HG02973 (cell line): Measurements from ENCODE around the gene FAM110C.
"Not testable (repeated sequence)": the region's sequence is repeated elsewhere in the genome, so short reads cannot be mapped to it uniquely, and the experiment has no call there.

Experiments used
- ATAC-seq: cut with Tn5 transposase; IDR thresholded peaks from one replicate; pipeline ENCODE4 v1.9.1; 2021; ENCODE audit warnings: moderate library complexity; ENCODE audit not compliant: unreplicated experiment

The FAM110C gene, protein sequence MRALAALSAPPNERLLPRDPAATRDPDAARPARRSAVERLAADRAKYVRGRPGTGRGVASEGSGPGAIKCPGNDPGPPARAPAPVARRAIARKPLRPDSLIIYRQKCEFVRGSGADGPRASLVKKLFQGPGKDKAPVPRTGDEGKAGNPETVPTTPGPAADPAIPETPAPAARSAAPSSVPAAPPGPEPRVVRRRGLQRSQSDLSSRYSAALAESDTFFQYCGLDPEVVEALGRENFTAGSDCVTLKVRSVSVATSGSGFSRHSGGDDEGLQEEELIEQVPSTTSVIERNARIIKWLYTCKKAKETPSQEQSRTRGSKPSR

DNA sequence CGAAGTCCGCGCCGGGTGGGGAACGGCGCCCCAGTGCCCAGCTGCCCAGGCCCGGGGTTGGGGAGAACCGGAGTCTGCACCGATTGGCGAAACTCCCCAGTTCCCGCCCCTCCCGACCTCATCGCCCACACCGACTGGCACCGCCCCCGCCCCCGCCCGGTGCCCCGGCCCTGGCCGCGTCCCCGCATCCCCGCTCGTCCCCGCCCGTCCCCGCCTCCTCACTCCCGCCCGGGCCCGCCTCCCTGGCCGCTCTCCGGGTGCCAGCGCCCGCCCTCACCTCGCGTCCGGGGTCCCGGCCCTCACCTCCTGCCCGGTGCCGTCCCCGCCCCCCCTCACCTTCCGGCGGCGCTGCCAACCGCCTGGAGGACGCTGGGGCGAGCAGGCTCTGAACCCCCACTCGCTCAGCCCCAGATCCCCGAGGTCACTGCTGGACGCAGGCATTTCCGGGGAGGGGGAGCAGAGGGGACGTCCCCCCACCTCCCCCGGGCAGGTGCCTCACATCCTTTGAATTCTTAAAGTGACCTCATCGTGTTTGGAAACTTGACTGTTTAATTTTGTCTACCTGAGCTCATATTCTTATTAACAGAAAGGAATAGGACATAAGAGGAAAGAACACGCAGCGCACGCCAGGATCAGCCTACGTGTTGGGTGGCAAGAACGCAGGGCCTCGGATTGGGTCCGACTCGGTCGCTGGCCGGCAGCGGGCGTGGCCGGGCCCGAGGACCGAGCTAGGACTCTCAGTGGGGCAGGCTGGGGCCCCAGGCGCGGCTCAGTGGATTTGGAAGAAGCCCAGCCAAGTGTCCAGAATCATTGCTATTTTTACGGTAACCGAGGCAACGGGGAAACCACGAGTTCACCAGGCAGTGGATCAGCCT lies at the start of gene FAM110C:
FAM110C (minus strand) TSS at position 35 of the 875 bp plus-strand sequence. CDS start 120 bp downstream, outside the sequence.
- no peak for ATAC-seq

DNA sequence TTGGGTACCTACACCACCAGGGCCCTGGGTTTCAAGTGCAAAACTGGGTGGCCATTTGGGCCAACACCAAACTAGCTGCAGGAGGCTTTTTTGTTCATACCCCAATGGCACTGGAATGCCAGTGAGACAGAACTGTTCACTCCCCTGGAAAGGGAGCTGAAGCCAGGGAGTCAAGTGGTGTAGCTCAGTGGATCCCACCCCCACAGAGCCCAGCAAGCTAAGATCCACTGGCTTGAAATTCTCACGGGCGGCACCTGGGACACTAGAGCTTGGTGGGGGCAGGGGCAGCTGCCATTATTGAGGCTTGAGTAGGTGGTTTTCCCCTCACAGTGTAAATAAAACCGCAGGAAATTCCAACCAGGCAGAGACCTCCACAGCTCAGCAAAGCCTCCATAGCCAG lies 46.0 kb upstream of the FAM110C start:
- ATAC-seq, result no peak

DNA sequence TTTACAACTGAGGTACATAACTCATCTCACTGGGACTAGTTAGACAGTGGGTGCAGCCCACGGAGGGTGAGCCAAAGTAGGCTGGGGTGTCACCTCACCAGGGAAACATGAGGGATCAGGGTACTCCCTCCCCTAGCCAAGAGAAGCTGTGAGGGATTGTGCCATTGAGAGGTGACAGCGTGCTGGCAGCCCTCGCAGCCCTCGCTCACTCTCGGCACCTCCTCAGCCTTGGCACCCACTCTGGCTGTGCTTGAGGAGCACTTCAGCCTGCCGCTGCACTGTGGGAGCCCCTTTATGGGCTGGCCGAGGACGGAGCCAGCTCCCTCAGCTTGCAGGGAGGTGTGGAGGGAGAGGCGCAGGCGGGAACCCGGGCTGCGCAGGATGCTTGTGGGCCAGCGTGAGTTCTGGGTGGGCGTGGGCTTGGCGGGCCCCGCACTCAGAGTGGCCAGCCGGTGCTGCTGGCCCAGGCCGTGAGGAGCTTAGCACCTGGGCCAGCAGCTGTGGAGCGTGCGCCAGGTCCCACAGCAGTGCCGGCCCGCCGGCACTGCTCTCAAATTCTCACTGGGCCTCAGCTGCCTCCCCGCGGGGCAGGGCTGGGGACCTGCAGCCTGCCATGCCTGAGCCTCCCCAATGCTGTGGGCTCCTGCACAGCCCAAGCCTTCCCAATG lies 44.5 kb upstream of the FAM110C start:
- no peak for ATAC-seq

DNA sequence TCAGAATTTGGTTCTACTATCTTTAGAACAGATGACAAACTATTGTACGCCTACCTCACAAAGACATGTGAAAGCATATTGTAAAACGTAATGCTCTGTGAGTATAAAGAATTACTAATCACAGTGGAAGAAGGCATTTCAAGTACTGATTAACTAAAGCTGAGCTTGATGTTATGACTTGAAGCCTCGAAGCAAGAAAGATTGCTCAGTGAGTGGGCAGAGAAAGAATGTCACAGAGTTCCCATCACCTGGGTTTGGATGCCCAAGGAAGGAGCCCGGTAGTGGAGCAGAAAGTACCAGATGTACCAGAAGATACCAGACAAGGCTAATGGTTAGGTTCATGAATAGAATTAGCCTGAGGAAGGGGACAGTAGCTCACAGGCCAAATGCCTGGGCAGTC lies 39.5 kb upstream of the FAM110C start:
- ATAC-seq, result no peak

DNA sequence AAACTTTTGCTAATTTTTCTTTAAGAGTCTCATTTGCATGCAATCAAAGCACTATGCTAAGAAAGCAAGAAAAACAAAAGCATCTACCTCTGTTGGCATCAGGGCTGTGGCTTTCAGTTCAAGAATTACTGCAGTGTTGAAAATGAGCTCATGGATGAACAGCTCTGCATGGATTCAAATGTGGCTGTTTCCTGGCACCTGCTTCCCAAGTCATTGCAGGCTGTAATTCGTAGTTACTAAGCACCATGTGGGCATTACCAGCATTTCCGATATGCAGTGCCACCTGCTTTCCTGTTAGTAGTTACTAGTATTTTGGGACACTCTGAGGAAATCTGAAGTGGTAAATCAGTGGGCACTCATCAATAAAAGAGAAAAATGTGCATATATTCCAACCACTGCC lies 37.8 kb upstream of the FAM110C start:
- ATAC-seq, result no peak

DNA sequence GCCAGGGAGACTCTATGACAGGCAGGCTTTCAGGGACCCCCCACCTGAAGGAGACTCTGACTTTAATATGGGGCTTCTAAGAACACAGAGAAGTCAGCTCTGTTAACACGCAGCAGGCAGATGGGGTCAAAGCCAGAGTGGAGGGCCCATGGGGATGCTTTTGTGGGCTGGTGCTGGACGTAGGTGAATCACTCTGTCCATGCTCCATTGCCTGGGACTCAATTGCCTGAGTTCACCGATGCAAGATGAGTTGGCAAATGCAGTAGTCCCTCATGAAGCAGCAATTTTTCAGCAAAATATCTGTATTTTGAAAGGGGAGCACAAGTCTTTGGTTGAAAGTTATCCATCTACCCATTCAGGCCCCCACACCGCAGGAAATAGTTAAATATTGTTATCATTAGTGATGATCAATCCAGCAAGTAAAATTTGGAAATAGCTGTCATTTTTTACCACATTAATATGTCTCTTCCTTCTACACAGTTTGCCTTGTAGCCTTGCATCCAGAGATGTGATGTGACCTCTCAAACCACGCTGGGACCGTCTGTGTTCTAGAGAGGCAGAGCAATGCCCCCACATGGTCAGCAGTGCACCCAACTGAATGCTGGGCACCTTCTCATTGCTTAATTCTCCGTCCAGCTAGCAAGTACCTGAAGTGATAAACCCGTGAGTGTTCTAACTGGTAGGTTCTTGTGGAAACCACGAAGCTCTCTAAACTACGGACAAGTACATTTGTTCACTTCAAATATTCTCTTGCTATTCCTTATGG lies 34.8 kb upstream of the FAM110C start:
- ATAC-seq, result no peak

DNA sequence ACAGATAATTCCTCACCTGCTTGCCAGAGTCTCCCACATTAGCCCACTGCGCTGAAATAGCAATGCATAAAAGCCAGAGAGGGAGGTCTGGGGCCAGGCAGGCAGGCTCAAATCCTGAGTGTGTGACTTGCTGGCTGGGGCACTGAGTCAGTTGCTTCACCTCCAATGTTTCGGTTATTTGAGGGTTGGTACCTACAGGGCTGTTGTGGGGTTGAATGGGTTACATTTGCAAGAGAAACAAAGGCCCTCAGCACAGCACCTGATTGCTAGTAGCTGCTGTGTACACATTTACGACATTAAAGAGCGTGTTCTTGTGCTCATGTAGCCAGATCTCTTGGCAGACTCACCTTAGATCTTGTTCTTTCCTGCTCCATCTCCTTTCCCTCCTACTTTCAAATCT lies 34.1 kb upstream of the FAM110C start:
- ATAC-seq, result no peak

DNA sequence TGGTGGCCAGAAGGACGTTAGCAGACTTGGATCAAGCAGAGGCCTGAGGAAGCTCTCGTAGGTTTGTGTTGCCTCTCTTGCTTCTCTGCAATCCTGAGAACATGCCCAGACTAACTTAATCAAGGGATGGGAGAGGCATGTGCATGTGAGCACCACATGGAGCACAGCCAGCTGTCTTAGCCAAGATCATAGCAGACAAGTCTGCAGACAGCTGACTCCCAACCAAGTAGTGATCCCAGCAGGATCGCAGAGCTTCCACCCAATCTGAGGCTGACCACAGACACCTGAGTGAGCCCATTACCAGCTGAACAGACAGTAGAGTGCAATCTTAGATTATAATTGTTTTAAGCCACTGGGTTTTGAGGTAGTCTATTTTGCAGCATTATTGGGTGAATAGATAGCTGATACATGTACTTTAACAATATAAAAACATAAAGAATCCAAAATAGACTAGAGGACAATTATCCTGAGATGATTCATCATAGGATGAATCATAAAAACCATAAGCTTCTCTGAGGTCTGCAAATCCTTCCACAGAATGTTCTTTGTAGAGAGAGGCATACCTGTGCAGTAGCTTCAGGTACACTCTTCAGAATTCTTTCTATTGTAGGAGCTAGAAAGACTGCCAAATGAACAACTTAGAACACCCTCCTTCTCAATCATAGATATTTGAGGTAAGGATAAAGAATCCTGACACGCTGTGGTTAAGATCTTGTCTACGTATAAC lies 25.2 kb upstream of the FAM110C start:
- ATAC-seq, result no peak

DNA sequence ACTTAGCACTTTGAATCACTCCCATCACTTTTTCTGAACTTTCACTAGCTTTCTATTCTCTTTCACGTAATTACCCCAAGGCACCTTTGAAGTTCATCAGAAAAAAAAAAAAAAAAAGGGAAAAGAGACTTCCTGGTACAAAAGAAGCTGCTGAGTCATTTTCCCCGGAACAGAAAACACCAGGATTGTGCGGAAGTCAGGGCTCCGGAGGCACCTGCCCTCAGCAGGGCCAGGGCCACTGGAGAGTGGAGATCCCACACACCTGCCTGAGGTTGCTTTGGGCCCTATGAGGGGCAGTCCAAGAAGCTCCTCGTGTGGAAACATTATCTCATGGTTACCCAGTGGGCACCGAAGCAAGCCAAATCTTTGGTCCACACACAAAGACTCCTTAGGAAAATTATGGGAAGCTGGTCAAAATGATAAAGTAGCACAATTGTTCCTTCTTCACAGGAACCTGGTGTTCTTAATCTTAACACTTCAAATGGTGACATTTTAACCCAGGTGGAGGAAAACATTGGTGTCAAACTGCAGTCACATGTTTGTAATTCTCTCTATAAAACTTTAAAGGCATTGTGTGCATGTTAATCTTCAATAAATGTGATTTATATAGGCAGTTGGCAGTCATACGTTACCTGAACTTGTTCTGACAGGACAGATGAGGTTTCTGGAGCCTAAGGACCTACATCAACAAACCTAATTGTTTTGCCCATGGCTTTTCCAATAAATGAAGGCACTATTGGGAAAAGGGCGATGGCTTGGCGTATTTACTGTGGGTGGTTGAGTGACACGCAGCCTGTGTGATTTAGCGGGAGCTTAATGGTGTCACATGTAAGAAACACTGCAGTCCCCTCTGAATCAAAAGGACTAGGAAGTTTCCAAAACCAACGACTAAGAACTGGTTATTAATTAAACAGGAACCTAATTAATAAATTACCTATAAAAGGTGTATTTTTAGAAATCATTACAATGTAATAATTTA lies 23.4 kb upstream of the FAM110C start:
- no peak for ATAC-seq

DNA sequence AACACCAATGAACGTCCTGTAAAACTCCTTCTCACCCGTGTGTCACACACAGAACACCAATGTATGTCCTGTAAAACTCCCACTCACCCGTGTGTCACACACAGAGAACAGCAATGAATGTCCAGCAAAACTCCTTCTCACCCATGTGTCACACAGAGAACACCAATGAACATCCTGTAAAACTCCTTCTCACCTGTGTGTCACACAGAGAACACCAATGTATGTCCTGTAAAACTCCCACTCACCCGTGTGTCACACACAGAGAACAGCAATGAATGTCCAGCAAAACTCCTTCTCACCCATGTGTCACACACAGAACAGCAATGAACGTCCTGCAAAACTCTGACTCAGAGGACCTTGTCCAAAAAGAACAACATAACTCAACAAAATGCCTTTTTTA lies 22.3 kb upstream of the FAM110C start:
- ATAC-seq, result not testable (repeated sequence)

DNA sequence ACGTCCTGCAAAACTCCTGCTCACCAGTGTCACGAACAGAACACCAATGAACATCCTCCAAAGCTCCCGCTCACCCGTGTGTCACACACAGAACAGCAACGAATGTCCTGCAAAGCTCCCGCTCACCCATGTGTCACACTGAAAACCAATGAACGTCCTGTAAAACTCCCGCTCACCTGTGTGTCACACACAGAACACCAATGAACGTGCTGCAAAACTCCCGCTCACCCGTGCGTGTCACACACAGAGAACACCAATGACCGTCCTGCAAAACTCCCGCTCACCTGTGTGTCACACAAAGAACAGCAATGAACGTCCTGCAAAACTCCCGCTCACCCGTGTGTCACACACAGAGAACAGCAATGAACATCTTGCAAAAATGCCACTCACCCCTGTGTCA lies 20.5 kb upstream of the FAM110C start:
- ATAC-seq, result no peak

DNA sequence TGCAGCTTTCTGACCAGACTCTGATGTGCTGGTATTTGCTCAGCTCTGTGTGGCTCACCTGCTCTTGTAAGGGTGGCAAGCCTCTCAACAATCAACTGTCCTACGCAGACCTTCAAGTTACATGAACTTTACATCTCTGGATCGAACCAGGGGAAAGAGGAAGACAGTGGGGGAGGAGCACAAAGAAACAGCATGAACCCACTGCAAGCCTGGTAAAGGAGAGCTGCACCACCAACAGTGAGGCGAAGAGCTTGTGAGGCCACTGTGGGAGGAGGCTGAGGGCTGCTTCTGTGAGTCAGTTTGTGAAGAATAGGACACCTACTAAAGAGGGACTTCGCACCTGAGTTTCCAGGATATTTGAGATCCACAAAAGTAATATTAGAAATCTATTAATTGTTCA lies 18.8 kb upstream of the FAM110C start:
- ATAC-seq, result no peak

DNA sequence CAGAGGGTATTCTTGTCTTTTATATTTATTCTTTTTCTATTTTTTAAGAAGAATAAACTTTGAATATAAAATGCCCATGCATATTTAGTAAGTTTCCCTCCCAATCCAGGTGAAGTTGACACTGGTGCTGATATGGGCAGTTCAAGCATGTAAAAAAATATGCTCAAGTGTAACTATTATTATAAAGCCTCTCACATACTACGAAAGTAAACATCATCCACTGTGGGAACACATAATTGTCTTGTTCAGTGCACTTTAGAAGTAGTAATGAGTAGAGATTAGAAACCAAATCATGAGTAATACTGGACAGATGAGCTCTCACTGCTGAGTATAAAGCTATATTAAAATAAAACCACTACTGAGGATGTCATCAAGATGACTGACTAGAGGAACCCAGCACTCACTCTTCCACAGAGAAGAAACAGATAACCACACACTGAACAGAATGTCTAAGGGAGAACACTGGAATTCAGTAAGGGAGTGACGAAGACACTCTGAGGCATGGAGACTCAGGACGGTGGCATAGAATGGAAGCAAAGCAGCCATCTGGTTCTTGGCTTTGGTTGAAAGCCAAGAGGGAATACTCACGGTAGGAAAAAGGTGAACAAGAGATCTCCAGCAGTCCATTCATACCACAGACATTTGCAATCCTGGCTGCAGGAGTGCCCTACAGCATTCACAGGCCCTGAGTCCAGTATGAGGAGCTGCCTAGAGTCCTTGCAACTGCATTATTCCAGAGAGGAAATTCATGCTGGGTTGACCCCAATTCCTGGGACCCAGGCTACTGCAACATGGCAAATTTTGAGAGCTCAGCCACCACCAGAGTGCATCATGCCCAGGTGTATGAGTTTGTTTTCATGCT lies 9.5 kb upstream of the FAM110C start:
- ATAC-seq, result no peak

DNA sequence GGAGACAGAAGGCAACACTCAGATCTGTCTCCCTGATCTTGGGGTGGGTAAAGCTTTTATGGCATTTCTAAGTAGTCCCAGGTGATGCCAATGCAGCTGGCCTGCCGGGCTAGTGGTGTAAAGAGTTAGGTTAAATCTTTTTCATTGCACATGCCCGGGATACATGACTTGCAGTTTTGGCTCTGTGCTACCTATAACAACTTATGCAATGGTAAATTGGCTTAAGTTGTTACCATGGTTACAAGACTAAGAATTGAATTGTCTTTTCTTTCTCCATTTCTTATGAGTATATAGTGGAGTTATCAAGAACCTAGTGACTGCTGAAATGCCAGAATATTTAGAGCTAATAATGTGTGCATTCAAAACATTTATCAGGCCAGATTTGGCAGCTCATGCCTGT lies 5.3 kb upstream of the FAM110C start:
- no peak for ATAC-seq

DNA sequence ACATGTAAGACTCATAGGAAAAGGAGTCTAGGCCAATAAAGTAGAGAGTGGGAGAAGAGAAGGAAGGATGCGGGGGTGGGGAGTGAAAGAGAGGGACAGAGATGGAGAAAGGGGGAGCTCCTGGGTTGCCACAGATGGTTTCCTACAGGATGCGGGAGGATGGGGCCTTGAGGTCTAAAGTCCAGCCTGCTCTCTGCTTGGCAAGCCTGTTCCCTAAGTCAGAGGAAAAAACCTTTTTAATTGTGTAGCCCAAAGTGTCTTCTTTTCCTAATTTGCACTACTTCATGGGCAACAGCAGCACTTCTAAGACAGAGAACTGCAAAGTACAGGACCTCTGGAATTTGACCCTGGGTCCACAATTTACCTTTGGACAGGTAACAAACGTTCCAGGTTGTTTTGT lies 1.4 kb upstream of the FAM110C start:
- ATAC-seq, result no peak

DNA sequence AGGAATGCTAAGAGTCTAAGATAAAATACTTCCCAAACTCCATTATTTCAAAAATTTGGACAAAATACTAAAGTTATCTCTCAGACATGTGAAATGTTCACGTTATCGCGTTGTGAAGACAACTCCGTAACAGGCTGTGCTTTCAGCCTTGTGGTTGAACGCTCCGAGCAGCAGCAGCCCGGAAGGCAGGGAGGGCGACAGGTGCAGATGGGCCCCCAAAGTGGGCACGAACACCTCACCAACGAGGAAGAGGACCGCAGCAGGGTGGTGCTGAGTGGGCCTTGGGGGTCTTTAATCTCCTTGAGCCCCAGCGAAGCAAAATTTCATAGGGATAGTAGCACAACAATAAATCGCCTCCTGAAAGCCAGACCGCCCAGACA lies 1.0 kb upstream of the FAM110C start:
- no peak for ATAC-seq

DNA sequence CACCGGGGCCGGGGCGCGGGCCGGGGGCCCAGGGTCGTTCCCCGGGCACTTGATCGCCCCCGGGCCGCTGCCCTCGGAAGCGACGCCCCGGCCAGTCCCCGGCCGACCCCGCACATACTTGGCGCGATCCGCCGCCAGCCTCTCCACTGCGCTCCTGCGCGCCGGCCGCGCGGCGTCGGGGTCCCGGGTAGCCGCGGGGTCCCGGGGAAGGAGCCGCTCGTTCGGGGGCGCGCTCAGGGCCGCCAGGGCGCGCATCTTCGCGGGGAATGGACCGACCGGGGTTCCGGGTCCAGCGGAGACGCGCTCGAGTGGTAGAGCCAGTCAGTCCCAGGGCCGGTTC lies 204 bp downstream of the FAM110C start:
- ATAC-seq, result no peak

DNA sequence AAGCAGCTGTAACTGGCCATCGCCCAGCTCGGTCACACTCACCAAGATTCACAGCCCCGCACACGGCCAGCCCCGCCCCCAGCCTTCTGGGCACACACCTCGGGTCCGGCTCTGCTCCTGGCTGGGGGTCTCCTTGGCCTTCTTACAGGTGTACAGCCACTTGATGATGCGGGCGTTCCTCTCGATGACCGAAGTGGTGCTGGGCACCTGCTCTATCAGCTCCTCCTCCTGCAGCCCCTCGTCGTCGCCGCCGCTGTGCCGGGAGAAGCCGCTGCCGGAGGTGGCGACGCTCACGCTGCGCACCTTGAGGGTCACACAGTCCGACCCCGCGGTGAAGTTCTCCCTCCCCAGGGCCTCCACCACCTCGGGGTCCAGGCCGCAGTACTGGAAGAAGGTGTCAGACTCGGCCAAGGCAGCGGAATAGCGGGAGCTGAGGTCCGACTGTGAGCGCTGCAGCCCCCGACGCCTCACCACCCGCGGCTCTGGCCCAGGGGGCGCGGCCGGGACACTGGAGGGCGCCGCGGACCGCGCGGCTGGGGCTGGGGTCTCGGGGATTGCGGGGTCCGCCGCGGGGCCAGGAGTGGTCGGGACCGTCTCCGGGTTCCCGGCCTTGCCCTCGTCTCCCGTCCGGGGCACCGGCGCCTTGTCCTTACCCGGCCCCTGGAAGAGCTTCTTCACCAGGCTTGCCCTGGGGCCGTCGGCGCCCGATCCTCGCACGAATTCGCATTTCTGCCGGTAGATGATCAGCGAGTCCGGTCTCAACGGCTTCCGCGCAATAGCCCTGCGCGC lies 769 bp downstream of the FAM110C start:
- no peak for ATAC-seq
